AG04450 (cell line): ENCODE results near the gene SOX30. TPM values are rescaled to one million over a fixed set of nuclear protein-coding genes. Genes with fewer than 3 reads are reported as not detected.
A peak's percentile ranks its signal among the peaks of the same experiment; 100 is the strongest.

Source experiments
- CTCF ChIA-PET: fragments of 300-600, 350-600 bp; formaldehyde crosslinking; extraction: SDS; loops from one replicate; lab custom pipeline; 2022; ENCODE audit warnings: antibody characterized with exemption, inconsistent platforms; lab: Charles Lee
- POLR2A ChIA-PET: fragments of 350-600 bp; formaldehyde crosslinking; extraction: SDS; loops from one replicate; lab custom pipeline; 2021; ENCODE audit warnings: antibody characterized with exemption, inconsistent platforms; lab: Yijun Ruan, JAX
- DNase-seq: peaks from one replicate; pipeline ENCODE4 v3.0.0-alpha.2; 2011; ENCODE audit warnings: low read depth, low spot score
- H3K27ac ChIP-seq: one replicate; pipeline ENCODE4 v1.5.1; 2012; ENCODE audit warnings: low read depth, low read length, control low read depth
- H3K27me3 ChIP-seq: one replicate; pipeline ENCODE4 v1.6.0; 2012; ENCODE audit warnings: low read length; ENCODE audit not compliant: control insufficient read depth, insufficient read depth
- H3K4me3 ChIP-seq: 2 replicates; pipeline ENCODE4 v1.5.1; 2011; ENCODE audit warnings: mild to moderate bottlenecking, low read depth, low read length, control low read depth
- H3K9me3 ChIP-seq: 2 replicates; pipeline ENCODE4 v1.5.1; 2012; ENCODE audit warnings: low read length; ENCODE audit not compliant: control insufficient read depth, insufficient read depth
- CTCF ChIP-seq: IDR thresholded peaks from 2 replicates; pipeline ENCODE4 v1.5.1; 2011; ENCODE audit warnings: low read depth, low read length, control low read depth, inconsistent platforms
- polyA plus RNA-seq: library from polyadenylated mRNA; depleted of rRNA; stranded (reverse); fragments of >200 nt; gene quantifications from 2 replicates; pipeline ENCODE4 v1.2.3, GENCODE V29; 2011

SOX30 gene
- polyA plus RNA-seq, 1 experiment = 0.05 TPM

DNA sequence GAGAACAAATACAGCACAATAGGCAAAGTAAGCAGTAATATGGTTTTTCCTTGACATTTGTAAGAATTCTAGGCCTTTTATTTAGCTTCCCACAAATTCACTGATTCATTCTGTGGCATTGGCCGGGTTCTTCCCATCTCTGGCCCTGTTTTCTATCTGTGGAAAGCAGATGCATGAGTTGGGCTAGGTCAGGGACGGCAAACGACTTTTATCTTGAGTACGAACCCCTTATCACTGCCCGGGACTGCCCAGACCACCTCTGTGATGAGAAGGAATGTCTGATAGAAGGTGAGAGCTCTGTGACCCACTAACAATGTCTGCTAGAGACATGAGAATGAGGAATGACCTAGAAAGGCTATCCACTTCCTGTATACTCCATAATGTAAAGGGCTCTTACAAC, 41.2 kb downstream of the SOX30 start:
- H3K27ac ChIP-seq = no peak overlapping the region
- no peaks in the 10 kb centered on the region for H3K9me3 ChIP-seq
- H3K4me3 ChIP-seq = no peak overlapping the region
- ChIA-PET CTCF (interaction anchor here (0.9 kb wide), 1 partner anchor 132 kb away, joined by 3 read pairs; the partner anchor contains the start of gene LSM11), POLR2A (no interaction called here)
- DNase-seq = no peak
- TF ChIP-seq CTCF = no peak
- no peaks in the 10 kb centered on the region for H3K27me3 ChIP-seq

DNA sequence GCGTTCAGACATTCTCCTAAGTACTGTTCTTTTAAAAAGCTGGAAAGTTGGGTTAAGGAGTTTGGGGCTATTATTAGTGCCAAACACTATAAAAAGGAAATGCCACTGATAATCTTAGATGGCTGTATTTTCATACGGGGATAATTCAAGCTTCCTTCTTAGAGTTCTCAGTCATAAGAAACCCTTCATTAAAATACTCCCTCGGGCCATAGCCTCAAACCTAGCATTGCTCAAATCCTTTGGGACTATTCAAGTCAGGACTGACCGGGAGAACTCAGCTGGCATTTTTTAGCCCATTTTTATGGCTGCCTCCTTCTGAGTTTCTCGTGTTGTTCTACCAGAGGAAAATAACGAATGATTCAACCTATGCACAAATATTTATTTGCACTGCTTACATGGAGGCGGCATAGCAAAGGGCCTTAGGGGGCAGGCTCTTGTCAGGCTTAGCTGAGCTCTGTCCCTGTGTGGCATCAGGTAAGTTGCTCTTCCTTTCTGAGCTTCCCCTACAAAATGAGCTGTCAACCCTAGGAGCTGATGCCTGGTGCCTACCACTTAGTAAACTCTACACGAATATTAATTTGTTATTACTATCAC, 43.2 kb downstream of the SOX30 start:
- ChIA-PET CTCF (no interaction called here), POLR2A (no interaction called here)
- Histone ChIP-seq H3K4me3 (no peak overlapping the region), H3K27ac (no peak overlapping the region), H3K27me3 (no peaks in the 10 kb centered on the region), H3K9me3 (no peaks in the 10 kb centered on the region)
- TF ChIP-seq CTCF = no peak
- no peak for DNase-seq

DNA sequence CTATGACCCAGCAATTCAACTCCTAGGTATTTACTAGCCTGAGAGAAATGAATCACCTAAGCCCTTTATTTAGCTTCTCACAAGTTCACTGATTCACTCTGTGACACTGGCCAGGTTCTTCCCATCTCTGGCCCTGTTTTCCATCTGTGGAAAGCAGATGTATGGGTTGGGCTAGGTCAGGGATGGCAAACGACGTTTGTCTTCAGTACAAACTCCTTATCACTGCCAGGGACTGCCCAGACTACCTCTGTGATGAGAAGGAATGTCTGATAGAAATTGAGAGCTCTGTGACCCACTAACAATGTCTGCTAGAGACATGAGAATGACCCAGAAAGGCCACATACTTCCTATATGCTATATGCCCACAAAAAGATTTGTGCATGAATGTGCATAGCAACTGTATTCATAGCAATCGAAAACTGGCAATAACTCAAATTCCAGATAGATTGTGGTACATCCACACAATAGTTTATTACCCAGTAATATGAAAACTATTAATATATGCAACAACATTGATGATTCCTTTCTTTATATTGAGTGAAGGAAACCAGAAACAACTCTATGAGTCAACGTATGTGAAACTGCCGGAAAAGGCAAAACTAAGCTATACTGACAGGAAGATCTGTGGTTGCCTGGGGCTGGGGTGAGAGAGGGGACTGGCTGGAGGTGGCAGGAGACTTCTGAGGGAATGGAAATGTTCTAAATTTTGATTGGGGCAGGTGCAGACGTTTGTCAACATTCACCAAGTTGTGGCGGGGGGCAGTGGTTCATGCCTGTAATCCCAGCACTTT, 44.7 kb downstream of the SOX30 start:
- no peak for TF ChIP-seq CTCF
- peak overlapping the region; percentile 80 for H3K27ac ChIP-seq
- DNase-seq = no peak
- POLR2A ChIA-PET = interaction anchor here (0.7 to 0.8 kb wide), 3 partner anchors 9 to 59 kb away, joined by 4 to 6 read pairs (median 5); no protein-coding TSS in a partner anchor
- no peaks in the 10 kb centered on the region for H3K9me3 ChIP-seq
- CTCF ChIA-PET = interaction anchor here (0.7 kb wide), 1 partner anchor 19 kb away, joined by 6 read pairs; no protein-coding TSS in a partner anchor
- no peak overlapping the region for H3K4me3 ChIP-seq
- no peaks in the 10 kb centered on the region for H3K27me3 ChIP-seq

DNA sequence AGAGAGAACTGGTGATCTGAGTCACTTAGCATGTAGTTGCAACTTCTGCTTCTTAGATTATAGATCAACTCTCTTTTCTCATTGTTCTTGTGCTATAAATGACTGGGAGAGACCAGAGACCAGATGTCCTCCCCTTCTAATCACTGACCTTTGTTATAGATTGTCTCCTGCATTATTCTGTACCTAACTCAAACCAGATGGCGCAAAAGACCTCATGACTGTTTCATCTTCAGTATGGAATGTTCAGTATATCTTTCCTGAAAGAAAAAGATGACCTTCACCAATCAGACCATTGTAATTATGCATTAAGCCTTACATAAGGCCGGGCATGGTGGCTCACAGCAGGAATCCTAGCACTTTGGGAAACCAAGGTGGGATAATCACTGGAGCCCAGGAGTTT, 46.2 kb downstream of the SOX30 start:
- DNase-seq = no peak
- H3K4me3 ChIP-seq = no peak overlapping the region
- POLR2A ChIA-PET = no interaction called here
- no peak for TF ChIP-seq CTCF
- no peaks in the 10 kb centered on the region for H3K9me3 ChIP-seq
- peak overlapping the region; percentile 11 for H3K27ac ChIP-seq
- CTCF ChIA-PET = no interaction called here
- no peaks in the 10 kb centered on the region for H3K27me3 ChIP-seq
